ENCODE measurements around the gene CYP4B1.
"Not testable (repeated sequence)": the region's sequence is repeated elsewhere in the genome, so short reads cannot be mapped to it uniquely, and the experiment has no call there.

DNA sequence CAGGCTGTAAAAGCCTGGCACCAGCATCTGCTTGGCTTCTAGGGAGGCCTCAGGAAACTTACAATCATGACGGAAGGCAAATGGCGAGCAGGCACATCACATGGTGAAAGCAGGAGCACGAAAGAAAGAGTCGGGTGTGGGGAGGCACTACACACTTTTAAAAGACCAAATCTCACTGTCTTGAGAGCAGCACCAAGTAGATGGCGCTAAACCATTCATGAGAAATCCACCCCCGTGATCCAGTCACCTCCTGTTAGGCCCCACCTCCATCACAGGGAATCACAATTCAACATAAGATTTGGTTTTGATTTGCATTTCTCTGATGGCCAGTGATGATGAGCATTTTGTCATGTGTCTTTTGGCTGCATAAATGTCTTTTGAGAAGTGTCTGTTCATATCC, 36.6 kb downstream of the CYP4B1 start:
- TF ChIP-seq, protein P1, sequence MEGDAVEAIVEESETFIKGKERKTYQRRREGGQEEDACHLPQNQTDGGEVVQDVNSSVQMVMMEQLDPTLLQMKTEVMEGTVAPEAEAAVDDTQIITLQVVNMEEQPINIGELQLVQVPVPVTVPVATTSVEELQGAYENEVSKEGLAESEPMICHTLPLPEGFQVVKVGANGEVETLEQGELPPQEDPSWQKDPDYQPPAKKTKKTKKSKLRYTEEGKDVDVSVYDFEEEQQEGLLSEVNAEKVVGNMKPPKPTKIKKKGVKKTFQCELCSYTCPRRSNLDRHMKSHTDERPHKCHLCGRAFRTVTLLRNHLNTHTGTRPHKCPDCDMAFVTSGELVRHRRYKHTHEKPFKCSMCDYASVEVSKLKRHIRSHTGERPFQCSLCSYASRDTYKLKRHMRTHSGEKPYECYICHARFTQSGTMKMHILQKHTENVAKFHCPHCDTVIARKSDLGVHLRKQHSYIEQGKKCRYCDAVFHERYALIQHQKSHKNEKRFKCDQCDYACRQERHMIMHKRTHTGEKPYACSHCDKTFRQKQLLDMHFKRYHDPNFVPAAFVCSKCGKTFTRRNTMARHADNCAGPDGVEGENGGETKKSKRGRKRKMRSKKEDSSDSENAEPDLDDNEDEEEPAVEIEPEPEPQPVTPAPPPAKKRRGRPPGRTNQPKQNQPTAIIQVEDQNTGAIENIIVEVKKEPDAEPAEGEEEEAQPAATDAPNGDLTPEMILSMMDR (conservative IDR thresholded peaks at IDR 0.05) = not testable (repeated sequence)
- TF ChIP-seq ZFX (IDR thresholded peaks at IDR 0.05) = not testable (repeated sequence)
